DND-41 (cell line): ENCODE data around the gene ATP9B.

Source experiments
- ATAC-seq: fragments of 200-7000 bp; cut with Tn5 transposase; 3 replicates; pipeline ENCODE4 v1.9.1; 2021; ENCODE audit warnings: low read depth; ENCODE audit not compliant: insufficient read depth
- DNase-seq: peaks from one replicate; pipeline ENCODE4 v3.0.0-alpha.2; 2020
- H2AFZ ChIP-seq: 2 replicates; pipeline ENCODE4 v1.6.0; 2012; ENCODE audit warnings: low read depth, low read length
- H3K27ac ChIP-seq: 2 replicates; pipeline ENCODE4 v1.5.1; 2012; ENCODE audit warnings: low read length, inconsistent platforms
- H3K27me3 ChIP-seq: fragments of 200-600 bp; sonication (generic); 2 replicates; pipeline ENCODE4 v1.6.0; 2012; ENCODE audit warnings: low read length, mild to moderate bottlenecking, inconsistent platforms; ENCODE audit not compliant: insufficient read depth, poor library complexity
- H3K36me3 ChIP-seq: 2 replicates; pipeline ENCODE4 v1.5.1; 2012; ENCODE audit warnings: low read length, inconsistent platforms; ENCODE audit not compliant: insufficient read depth
- H3K4me1 ChIP-seq: 2 replicates; pipeline ENCODE4 v1.5.1; 2012; ENCODE audit warnings: mild to moderate bottlenecking, low read length; ENCODE audit not compliant: insufficient read depth
- H3K4me2 ChIP-seq: 2 replicates; pipeline ENCODE4 v1.6.0; 2012; ENCODE audit warnings: mild to moderate bottlenecking, moderate library complexity, low read length, inconsistent platforms; ENCODE audit not compliant: insufficient read depth
- H3K4me3 ChIP-seq, 2 experiments: fragments of 200-600 bp in 1 of 2; shearing (Covaris generic) in 1 of 2; 2 replicates each; pipeline ENCODE4 v1.5.1; 2012 to 2016; ENCODE audit warnings: inconsistent platforms in 2 of 2, low read length in 2 of 2, mild to moderate bottlenecking in 2 of 2, low read depth in 1 of 2, moderate library complexity in 1 of 2
- H3K79me2 ChIP-seq: 2 replicates; pipeline ENCODE4 v1.6.0; 2012; ENCODE audit warnings: low read length, inconsistent platforms; ENCODE audit not compliant: insufficient read depth
- H3K9ac ChIP-seq: 2 replicates; pipeline ENCODE4 v1.6.0; 2012; ENCODE audit warnings: low read depth, mild to moderate bottlenecking, inconsistent platforms, low read length, moderate library complexity
- H3K9me3 ChIP-seq: 2 replicates; pipeline ENCODE4 v1.5.1; 2012; ENCODE audit warnings: low read length, moderate library complexity, mild to moderate bottlenecking, inconsistent platforms; ENCODE audit not compliant: insufficient read depth, severe bottlenecking
- H4K20me1 ChIP-seq: 2 replicates; pipeline ENCODE4 v1.6.0; 2012; ENCODE audit warnings: low read length; ENCODE audit not compliant: insufficient read depth
- EZH2 ChIP-seq: IDR thresholded peaks from 3 replicates; pipeline ENCODE4 v1.6.1; 2012; ENCODE audit warnings: borderline replicate concordance, low read depth, mild to moderate bottlenecking, moderate library complexity, low read length, inconsistent platforms; ENCODE audit not compliant: severe bottlenecking
- TF ChIP-seq, protein P1 (sequence below): IDR thresholded peaks from 2 replicates; pipeline ENCODE4 v1.5.1; 2012; ENCODE audit warnings: borderline replicate concordance, low read length, moderate library complexity, mild to moderate bottlenecking; ENCODE audit not compliant: poor library complexity, severe bottlenecking; ENCODE audit errors: extremely low read depth

The ATP9B gene

DNA sequence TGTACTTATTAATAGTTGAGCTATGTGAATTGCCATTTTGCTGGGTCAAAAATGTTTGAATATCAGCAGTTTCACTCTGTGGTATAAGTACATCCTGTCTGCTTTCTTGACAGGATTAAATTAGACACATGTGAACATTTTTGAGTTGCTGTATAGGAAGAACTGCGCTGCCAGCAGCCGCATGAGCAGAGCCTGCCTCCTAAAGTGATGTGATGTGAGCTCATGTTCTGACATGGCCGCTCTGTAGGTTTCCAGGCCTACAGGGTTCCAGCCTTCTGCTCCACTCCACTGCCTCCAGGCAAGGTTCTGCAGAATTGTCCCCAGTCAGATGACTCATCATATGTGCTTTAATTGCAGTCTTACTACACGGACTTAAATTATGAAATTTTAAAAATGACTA, 206.8 kb downstream of the ATP9B start:
- H3K36me3 ChIP-seq = peaks cover 21% of the 10 kb centered on the region; the same call in 1 of the 2 replicates
- H3K9ac ChIP-seq = no peak overlapping the region
- ATAC-seq (peak; percentile 58), DNase-seq (no peak)
- H3K4me2 ChIP-seq = no peak overlapping the region
- no peak overlapping the region for H3K27ac ChIP-seq
- no peaks in the 10 kb centered on the region for H3K4me1 ChIP-seq
- no peaks in the 10 kb centered on the region for H3K27me3 ChIP-seq
- no peaks in the 10 kb centered on the region for H3K79me2 ChIP-seq
- H3K4me3 ChIP-seq = no peak overlapping the region
- no peaks in the 10 kb centered on the region for H3K9me3 ChIP-seq
- TF ChIP-seq EZH2 = no peak
- TF ChIP-seq, protein P1, sequence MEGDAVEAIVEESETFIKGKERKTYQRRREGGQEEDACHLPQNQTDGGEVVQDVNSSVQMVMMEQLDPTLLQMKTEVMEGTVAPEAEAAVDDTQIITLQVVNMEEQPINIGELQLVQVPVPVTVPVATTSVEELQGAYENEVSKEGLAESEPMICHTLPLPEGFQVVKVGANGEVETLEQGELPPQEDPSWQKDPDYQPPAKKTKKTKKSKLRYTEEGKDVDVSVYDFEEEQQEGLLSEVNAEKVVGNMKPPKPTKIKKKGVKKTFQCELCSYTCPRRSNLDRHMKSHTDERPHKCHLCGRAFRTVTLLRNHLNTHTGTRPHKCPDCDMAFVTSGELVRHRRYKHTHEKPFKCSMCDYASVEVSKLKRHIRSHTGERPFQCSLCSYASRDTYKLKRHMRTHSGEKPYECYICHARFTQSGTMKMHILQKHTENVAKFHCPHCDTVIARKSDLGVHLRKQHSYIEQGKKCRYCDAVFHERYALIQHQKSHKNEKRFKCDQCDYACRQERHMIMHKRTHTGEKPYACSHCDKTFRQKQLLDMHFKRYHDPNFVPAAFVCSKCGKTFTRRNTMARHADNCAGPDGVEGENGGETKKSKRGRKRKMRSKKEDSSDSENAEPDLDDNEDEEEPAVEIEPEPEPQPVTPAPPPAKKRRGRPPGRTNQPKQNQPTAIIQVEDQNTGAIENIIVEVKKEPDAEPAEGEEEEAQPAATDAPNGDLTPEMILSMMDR = no peak
- no peak overlapping the region for H2AFZ ChIP-seq
- H4K20me1 ChIP-seq = no peaks in the 10 kb centered on the region; the same call in 1 of the 2 replicates

DNA sequence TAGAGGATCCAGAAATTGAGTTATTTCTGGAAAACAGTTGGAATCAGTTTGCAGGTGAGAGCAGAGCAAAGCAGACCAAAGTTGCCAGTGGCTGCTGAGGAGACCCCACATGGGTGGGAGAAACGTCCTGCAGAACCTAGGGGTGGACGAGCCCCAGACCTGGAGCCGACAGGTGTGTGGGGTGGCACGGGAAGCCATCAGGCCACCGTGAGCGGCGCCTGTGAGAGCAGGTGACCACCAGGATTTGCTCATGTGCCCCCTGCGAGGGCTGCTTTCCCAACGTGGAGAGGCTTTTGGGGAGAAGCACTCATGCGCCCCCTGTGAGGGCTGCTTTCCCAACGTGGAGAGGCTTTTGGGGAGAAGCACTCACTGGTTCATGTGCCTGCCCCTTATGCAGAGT, 209.7 kb downstream of the ATP9B start:
- Histone ChIP-seq H3K79me2 (no peaks in the 10 kb centered on the region), H3K36me3 (peaks cover 20% of the 10 kb centered on the region; the same call in 1 of the 2 replicates), H3K4me1 (no peaks in the 10 kb centered on the region), H3K4me2 (no peak overlapping the region), H3K9me3 (no peaks in the 10 kb centered on the region), H3K27ac (no peak overlapping the region), H4K20me1 (no peaks in the 10 kb centered on the region; the same call in 1 of the 2 replicates), H3K27me3 (no peaks in the 10 kb centered on the region), H3K4me3 (no peak overlapping the region), H3K9ac (no peak overlapping the region), H2AFZ (no peak overlapping the region)
- TF ChIP-seq, protein P1 = no peak
- TF ChIP-seq EZH2 = no peak
- ATAC-seq (no peak), DNase-seq (no peak)

DNA sequence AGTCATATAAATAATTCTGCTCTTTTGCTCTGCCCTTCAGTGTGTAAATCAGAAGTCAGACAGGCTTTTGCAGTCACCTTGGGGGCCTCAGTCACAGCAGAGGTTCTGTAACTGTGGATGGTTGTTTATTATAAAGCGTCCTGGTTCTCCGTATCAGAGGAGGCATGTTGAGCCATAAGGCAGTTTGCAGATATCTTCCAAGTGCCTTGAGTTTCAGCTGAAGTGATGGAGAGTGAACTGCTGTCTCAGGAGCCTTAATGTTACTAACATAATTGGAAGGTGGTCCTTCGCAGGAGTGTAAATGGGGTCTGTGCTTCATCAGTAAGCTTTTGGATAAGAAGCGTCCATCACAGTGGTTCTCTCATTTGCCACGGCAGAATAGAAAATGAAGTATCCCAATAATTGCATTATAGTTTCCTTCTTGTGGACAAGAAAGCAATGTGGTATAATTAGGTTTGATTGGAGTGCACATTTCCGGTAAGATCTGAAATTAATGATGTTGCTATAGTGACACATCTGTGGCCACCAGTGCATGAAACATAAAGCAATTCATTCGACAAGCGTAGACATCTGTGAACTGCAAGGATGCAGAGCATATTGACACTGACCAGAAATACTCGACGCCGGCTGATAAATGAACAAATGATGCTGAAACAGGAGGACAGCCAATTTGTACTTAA, 214.1 kb downstream of the ATP9B start:
- H3K27ac ChIP-seq = no peak overlapping the region
- H3K4me2 ChIP-seq = no peak overlapping the region
- no peaks in the 10 kb centered on the region for H3K79me2 ChIP-seq
- H3K9ac ChIP-seq = no peak overlapping the region
- no peak overlapping the region for H2AFZ ChIP-seq
- ATAC-seq = no peak
- no peaks in the 10 kb centered on the region for H3K27me3 ChIP-seq
- TF ChIP-seq, protein P1 = no peak
- TF ChIP-seq EZH2 = no peak
- no peak for DNase-seq
- H4K20me1 ChIP-seq = no peaks in the 10 kb centered on the region
- H3K4me1 ChIP-seq = no peaks in the 10 kb centered on the region
- H3K36me3 ChIP-seq = peaks cover 21% of the 10 kb centered on the region; the same call in 1 of the 2 replicates
- H3K9me3 ChIP-seq = no peaks in the 10 kb centered on the region
- H3K4me3 ChIP-seq = no peak overlapping the region
